Progenitor cell of endocrine pancreas (in vitro differentiated cells): ENCODE results near the gene CLDN15. TPM values are rescaled to one million over a fixed set of nuclear protein-coding genes. Genes with fewer than 3 reads are reported as not detected.
"Not testable (repeated sequence)": the region's sequence is repeated elsewhere in the genome, so short reads cannot be mapped to it uniquely, and the experiment has no call there.

Experiments
- DNase-seq: peaks from one replicate; pipeline ENCODE4 v3.0.0; 2021; ENCODE audit warnings: low spot score; ENCODE audit not compliant: unreplicated experiment
- H3K27ac Mint-ChIP-seq: 2 replicates; pipeline ENCODE4 v1.8.0; 2021; ENCODE audit warnings: mild to moderate bottlenecking, moderate library complexity, mixed read lengths
- H3K27me3 Mint-ChIP-seq: 2 replicates; pipeline ENCODE4 v1.8.0; 2021; ENCODE audit warnings: mixed read lengths
- H3K36me3 Mint-ChIP-seq: 2 replicates; pipeline ENCODE4 v1.8.0; 2022; ENCODE audit warnings: mixed read lengths; ENCODE audit not compliant: insufficient read depth
- H3K4me1 Mint-ChIP-seq: 2 replicates; pipeline ENCODE4 v1.8.0; 2021; ENCODE audit warnings: low read depth, mixed read lengths
- H3K4me3 Mint-ChIP-seq: 2 replicates; pipeline ENCODE4 v1.8.0; 2021; ENCODE audit warnings: low read depth, mild to moderate bottlenecking, moderate library complexity, mixed read lengths
- H3K9me3 Mint-ChIP-seq: 2 replicates; pipeline ENCODE4 v1.8.0; 2021; ENCODE audit warnings: low read depth, mixed read lengths
- CTCF ChIP-seq: fragments of 200-600 bp; sonication (generic); IDR thresholded peaks from one replicate; pipeline ENCODE4 v1.5.0; 2021; ENCODE audit warnings: antibody characterized with exemption, mild to moderate bottlenecking; ENCODE audit not compliant: unreplicated experiment
- total RNA-seq: library from RNA; stranded (reverse); gene quantifications from 2 replicates; pipeline ENCODE4 v1.2.1, GENCODE V29; 2021

The CLDN15 gene
- total RNA-seq, 1 donor from 2014 or later, result 22.8 TPM

- Mint-ChIP-seq H3K9me3 (no peaks in the 10 kb centered on the region), H3K36me3 (peaks cover 3% of the 10 kb centered on the region), H3K27ac (no peak overlapping the region), H3K27me3 (peaks cover 42% of the 10 kb centered on the region), H3K4me3 (no peak overlapping the region), H3K4me1 (peaks cover 6% of the 10 kb centered on the region)
- no peak for DNase-seq
- TF ChIP-seq CTCF, result no peak
Measured at GRCh38 chr7:101202603-101202918, 35.0 kb downstream of the CLDN15 start.

- peaks cover 42% of the 10 kb centered on the region for H3K27me3 Mint-ChIP-seq
- H3K36me3 Mint-ChIP-seq, result peaks cover 3% of the 10 kb centered on the region
- H3K27ac Mint-ChIP-seq, result no peak overlapping the region
- no peak overlapping the region for H3K4me3 Mint-ChIP-seq
- DNase-seq, result no peak
- TF ChIP-seq CTCF, result no peak
- H3K4me1 Mint-ChIP-seq, result peaks cover 6% of the 10 kb centered on the region
- no peaks in the 10 kb centered on the region for H3K9me3 Mint-ChIP-seq
Measured at GRCh38 chr7:101201695-101202602, 35.7 kb downstream of the CLDN15 start.

- Mint-ChIP-seq H3K36me3 (peaks cover 3% of the 10 kb centered on the region), H3K4me3 (no peak within 1 kb of the TSS), H3K27me3 (peaks cover 42% of the 10 kb centered on the region), H3K27ac (no peak within 1 kb of the TSS), H3K4me1 (peaks cover 6% of the 10 kb centered on the region), H3K9me3 (no peaks in the 10 kb centered on the region)
- no peak for TF ChIP-seq CTCF
- no peak for DNase-seq
Measured at GRCh38 chr7:101200862-101201599, 36.6 kb downstream of the CLDN15 start, which contains the start of gene MOGAT3. Gene MOGAT3 (minus strand): TSS chr7:101201036. CDS start chr7:101200854, 182 bp downstream.

GRCh38 chr7:101200504-101200861 lies 37.1 kb downstream of the CLDN15 start:
- H3K36me3 Mint-ChIP-seq, result no peaks in the 10 kb centered on the region
- no peak for DNase-seq
- no peak for TF ChIP-seq CTCF
- H3K27ac Mint-ChIP-seq, result no peak overlapping the region
- H3K4me1 Mint-ChIP-seq, result peaks cover 6% of the 10 kb centered on the region
- H3K4me3 Mint-ChIP-seq, result no peak overlapping the region
- peaks cover 42% of the 10 kb centered on the region for H3K27me3 Mint-ChIP-seq
- H3K9me3 Mint-ChIP-seq, result no peaks in the 10 kb centered on the region

- peaks cover 47% of the 10 kb centered on the region for H3K27me3 Mint-ChIP-seq
- not testable (repeated sequence) for H3K9me3 Mint-ChIP-seq, DNase-seq, H3K27ac Mint-ChIP-seq, H3K4me3 Mint-ChIP-seq, H3K4me1 Mint-ChIP-seq, H3K36me3 Mint-ChIP-seq
Measured at GRCh38 chr7:101199522-101199921, 38.1 kb downstream of the CLDN15 start.
